Liver (tissue), 9 donors: ENCODE data around the gene ZNF582. TPM values are rescaled to one million over a fixed set of nuclear protein-coding genes. Genes with fewer than 3 reads are reported as not detected.

Source experiments
- DNase-seq: peaks from one replicate; pipeline ENCODE4 v3.0.0-alpha.2; 2017; ENCODE audit warnings: low spot score
- H3K27ac ChIP-seq, 2 donors: one replicate each; pipeline ENCODE4 v1.7.0; 2013; ENCODE audit warnings: inconsistent platforms in 2 of 2, low read length in 2 of 2, control low read depth in 1 of 2, low read depth in 1 of 2, mild to moderate bottlenecking in 1 of 2
- H3K27me3 ChIP-seq, 4 donors: one replicate each; pipeline versions ENCODE4 v1.6.1 to v1.7.0; 2013; ENCODE audit warnings: low read length in 3 of 4, inconsistent platforms in 1 of 4, mild to moderate bottlenecking in 1 of 4, moderate library complexity in 1 of 4; ENCODE audit not compliant: control insufficient read depth in 4 of 4, insufficient read depth in 4 of 4
- H3K36me3 ChIP-seq, 4 donors: one replicate each; pipeline versions ENCODE4 v1.6.1 to v1.7.0; 2013; ENCODE audit warnings: low read length in 3 of 4, mild to moderate bottlenecking in 3 of 4, low read depth in 1 of 4, moderate library complexity in 1 of 4; ENCODE audit not compliant: control insufficient read depth in 4 of 4, insufficient read depth in 3 of 4
- H3K4me1 ChIP-seq, 4 donors: one replicate each; pipeline versions ENCODE4 v1.6.1 to v1.7.0; 2013; ENCODE audit warnings: low read length in 3 of 4, mild to moderate bottlenecking in 3 of 4, moderate library complexity in 1 of 4; ENCODE audit not compliant: control insufficient read depth in 4 of 4, insufficient read depth in 4 of 4
- H3K4me3 ChIP-seq, 3 donors: one replicate each; pipeline versions ENCODE4 v1.6.1 to v1.7.0; 2013; ENCODE audit warnings: low read length in 3 of 3, control low read depth in 1 of 3, low read depth in 1 of 3, mild to moderate bottlenecking in 1 of 3
- H3K9ac ChIP-seq, 2 donors: one replicate each; pipeline ENCODE4 v1.7.0; 2013; ENCODE audit warnings: low read length in 2 of 2, mild to moderate bottlenecking in 2 of 2, moderate library complexity in 2 of 2, control low read depth in 1 of 2, low read depth in 1 of 2
- H3K9me3 ChIP-seq, 4 donors: one replicate each; pipeline versions ENCODE4 v1.6.1 to v1.7.0; 2013; ENCODE audit warnings: low read length in 3 of 4; ENCODE audit not compliant: control insufficient read depth in 4 of 4
- ATF3 ChIP-seq: IDR thresholded peaks from 2 replicates; pipeline ENCODE4 v1.6.1; 2016; ENCODE audit warnings: antibody characterized with exemption
- CTCF ChIP-seq: fragments of 150-350 bp; IDR thresholded peaks from 2 replicates; pipeline ENCODE4 v1.5.1; 2017; ENCODE audit warnings: improper control_type of control experiment, low read depth, low read length; ENCODE audit not compliant: missing input control
- FOXA1 ChIP-seq: IDR thresholded peaks from 2 replicates; pipeline ENCODE4 v1.6.1; 2016; ENCODE audit warnings: antibody characterized with exemption
- FOXA2 ChIP-seq: IDR thresholded peaks from 2 replicates; pipeline ENCODE4 v1.6.1; 2016; ENCODE audit warnings: antibody characterized with exemption
- GABPA ChIP-seq, 2 donors: IDR thresholded peaks in 1 of 2; conservative IDR thresholded peaks in 1 of 2; 2 replicates each; pipeline ENCODE4 v1.6.1; 2016; ENCODE audit warnings: antibody characterized with exemption in 2 of 2, mild to moderate bottlenecking in 1 of 2, moderate library complexity in 1 of 2
- HNF4A ChIP-seq, 2 donors: conservative IDR thresholded peaks; 2 replicates each; pipeline ENCODE4 v1.6.1; 2016; ENCODE audit warnings: antibody characterized with exemption in 2 of 2, mild to moderate bottlenecking in 2 of 2
- HNF4G ChIP-seq: IDR thresholded peaks from 2 replicates; pipeline ENCODE4 v1.6.1; 2016; ENCODE audit warnings: antibody characterized with exemption
- MAX ChIP-seq: IDR thresholded peaks from 2 replicates; pipeline ENCODE4 v1.6.1; 2016; ENCODE audit warnings: antibody characterized with exemption
- REST ChIP-seq: IDR thresholded peaks from 2 replicates; pipeline ENCODE4 v1.6.1; 2016; ENCODE audit warnings: antibody characterized with exemption, mild to moderate bottlenecking
- SP1 ChIP-seq: IDR thresholded peaks from 2 replicates; pipeline ENCODE4 v1.6.1; 2018; ENCODE audit warnings: antibody characterized with exemption, mild to moderate bottlenecking
- ZBTB33 ChIP-seq: IDR thresholded peaks from 2 replicates; pipeline ENCODE4 v1.6.1; 2016; ENCODE audit warnings: antibody characterized with exemption
- WGBS: extraction: QIAGEN DNeasy Blood & Tissue Kit; methylation state at CpG from one replicate; pipeline ENCODE4 v1.1.7; 2013; 5-methylcytosine and 5-hydroxymethylcytosine counted together
- polyA plus RNA-seq, 2 donors: library from polyadenylated mRNA; stranded (reverse) in 1 of 2; unstranded in 1 of 2; fragments of 200-250 nt in 1 of 2; fragments of >200 nt in 1 of 2; fragmentation: Nextera tagmentation in 1 of 2; extraction: Ambion mirVana in 1 of 2; gene quantifications; one replicate each; pipeline versions ENCODE4 v1.2.1 to v1.2.3, GENCODE V29; 2013 to 2015
- total RNA-seq, 2 donors: library from RNA; depleted of rRNA; stranded (reverse); fragments of >200 nt; gene quantifications; one replicate each; pipeline ENCODE4 v1.2.3, GENCODE V29; 2014
- donor health status: healthy.
- donor health status: healthy.
- donor health status: healthy.
- donor health status: healthy.
- donor health status: healthy.

The ZNF582 gene
- total and polyA plus RNA-seq, 4 donors: 1.3 to 2.1 (median 1.4) TPM

- TF ChIP-seq REST (no peak), HNF4A (conservative IDR thresholded peaks at IDR 0.05) (no peak), FOXA2 (no peak)
These were observed 48.0 kb upstream of the ZNF582 start (continued) for GRCh38 chr19:56441206-56441792.

- H3K9me3 ChIP-seq: peaks cover 35 to 95% (median 73%) of the 10 kb centered on the region in 4 donors
These were observed 30.6 kb upstream of the ZNF582 start for GRCh38 chr19:56423985-56424353.

More at GRCh38 chr19:56423985-56424353, 30.6 kb upstream of the ZNF582 start:
- no peak for TF ChIP-seq ATF3
- no peak for TF ChIP-seq FOXA1
- no peak for TF ChIP-seq MAX
- no peak for TF ChIP-seq REST
- TF ChIP-seq ZBTB33: no peak
- no peak for TF ChIP-seq HNF4G
- no peak for TF ChIP-seq CTCF
- TF ChIP-seq SP1: no peak
- TF ChIP-seq GABPA (IDR thresholded peaks at IDR 0.05 in 1 of 2, conservative IDR thresholded peaks at IDR 0.05 in 1 of 2): no peak
- no peak for DNase-seq
- peak overlapping the region in 2 of 3 donors; percentile 51 to 63 for H3K4me3 ChIP-seq
- no peak overlapping the region for H3K27ac ChIP-seq
- H3K9ac ChIP-seq: no peak overlapping the region
- 91% methylated on average over 1 of the region's 1 CpG for WGBS
- peaks cover 2 to 40% (median 34%) of the 10 kb centered on the region in 4 donors for H3K36me3 ChIP-seq
- no peaks in the 10 kb centered on the region for H3K4me1 ChIP-seq
- no peaks in the 10 kb centered on the region for H3K27me3 ChIP-seq
